Spleen (tissue), 11 donors: Measurements from ENCODE around the gene CCDC66. TPM values are rescaled to one million over a fixed set of nuclear protein-coding genes. Genes with fewer than 3 reads are reported as not detected.

Source experiments
- DNase-seq: peaks from one replicate; pipeline ENCODE4 v3.0.0-alpha.2; 2020
- H3K27ac ChIP-seq, 8 donors: fragments of 200-600 bp; sonication (generic) in 7 of 8; 1 replicate in 4 of 8; 2 replicates in 4 of 8; pipeline versions ENCODE4 v1.5.0 to v1.8.0; 2016 to 2021; ENCODE audit warnings: inconsistent platforms in 4 of 8, mild to moderate bottlenecking in 4 of 8, moderate library complexity in 1 of 8
- H3K27me3 ChIP-seq, 7 donors: fragments of 200-600 bp; sonication (generic) in 6 of 7; replicated peaks in 1 of 7; 1 replicate in 4 of 7; 2 replicates in 3 of 7; pipeline versions ENCODE4 v1.5.0 to v1.8.0; 2016 to 2021; ENCODE audit warnings: inconsistent platforms in 3 of 7, mild to moderate bottlenecking in 1 of 7
- H3K36me3 ChIP-seq, 6 donors: fragments of 200-600 bp; sonication (generic) in 5 of 6; 1 replicate in 4 of 6; 2 replicates in 2 of 6; pipeline versions ENCODE4 v1.5.0 to v1.8.0; 2016 to 2021; ENCODE audit warnings: inconsistent platforms in 2 of 6
- H3K4me1 ChIP-seq, 6 donors: fragments of 200-600 bp; sonication (generic) in 5 of 6; 1 replicate in 3 of 6; 2 replicates in 3 of 6; pipeline versions ENCODE4 v1.5.0 to v1.8.0; 2016 to 2021; ENCODE audit warnings: inconsistent platforms in 3 of 6
- H3K4me3 ChIP-seq, 8 donors: fragments of 200-600 bp; sonication (generic) in 7 of 8; 1 replicate in 4 of 8; 2 replicates in 4 of 8; pipeline versions ENCODE4 v1.5.0 to v1.8.0; 2016 to 2021; ENCODE audit warnings: inconsistent platforms in 4 of 8, mild to moderate bottlenecking in 4 of 8, moderate library complexity in 2 of 8
- H3K9me3 ChIP-seq, 8 donors: fragments of 200-600 bp; sonication (generic) in 7 of 8; 1 replicate in 4 of 8; 2 replicates in 4 of 8; pipeline versions ENCODE4 v1.5.0 to v1.8.0; 2016 to 2021; ENCODE audit warnings: inconsistent platforms in 4 of 8
- CTCF ChIP-seq, 11 experiments: fragments of 200-600 bp in 7 of 11; fragments of 450-650 bp in 4 of 11; sonication (generic) in 4 of 11; IDR thresholded peaks in 8 of 11; conservative IDR thresholded peaks in 3 of 11; 1 replicate in 7 of 11; 2 replicates in 4 of 11; pipeline versions ENCODE4 v1.4.0 to v1.8.0; 2016 to 2021; ENCODE audit warnings: antibody characterized with exemption in 11 of 11, inconsistent platforms in 4 of 11, mild to moderate bottlenecking in 1 of 11
- POLR2A ChIP-seq, 3 donors: fragments of 450-650 bp; IDR thresholded peaks; one replicate each; pipeline ENCODE4 v1.5.1; 2017; ENCODE audit warnings: antibody characterized with exemption in 3 of 3, mild to moderate bottlenecking in 1 of 3
- POLR2AphosphoS5 ChIP-seq, 3 donors: sonication (generic); formaldehyde crosslinking; IDR thresholded peaks; one replicate each; pipeline ENCODE4 v1.5.1; 2017; ENCODE audit warnings: antibody characterized with exemption in 3 of 3
- WGBS, 5 donors: extraction: QIAGEN DNeasy Blood & Tissue Kit in 3 of 5; methylation state at CpG; one replicate each; pipeline versions ENCODE4 v1.1.5 to v1.1.7; 2013 to 2018; 5-methylcytosine and 5-hydroxymethylcytosine counted together
- intact Hi-C: fragments of 100-400 bp; cut with DNase I; formaldehyde crosslinking; loops from one replicate; pipeline ENCODE4 v1.15.0; 2023; ENCODE audit warnings: low total_unique reads
- polyA plus RNA-seq, 3 donors: library from polyadenylated mRNA; stranded (reverse); fragments of 200-250 nt; gene quantifications; one replicate each; pipeline ENCODE4 v1.2.1, GENCODE V29; 2013
- total RNA-seq, 7 donors: library from RNA; depleted of rRNA in 3 of 7; stranded (reverse); fragments of >200 nt in 3 of 7; fragmentation: NEBNext Ultra II Directional in 4 of 7; extraction: Animal tissue kit (Norgen Biotek cat#: 25700) in 4 of 7; gene quantifications; one replicate each; pipeline versions ENCODE4 v1.1.0 to v1.2.1, GENCODE V29; 2016 to 2021
- donor health status: healthy with polysubstance abuse.
- donor health status: DM: no; HTN: no; CAD: no; lungs with moderate emphysema.
- donor health status: DM: no; HTN: no; CAD: no.
- donor health status: Bipolar disorder and iron deficiency.
- donor health status: healthy.
- donor health status: DM: no; HTN: no; CAD: no.
- donor health status: DM: yes; HTN: yes; CAD: no.

Gene CCDC66
- total and polyA plus RNA-seq, 10 donors = 8.1 to 80.2 (median 37.7) TPM

GRCh38 chr3:56611364-56611763, 54.4 kb downstream of the CCDC66 start:
- Histone ChIP-seq H3K36me3 (peaks cover 0 to 81% (median 20%) of the 10 kb centered on the region in 6 donors), H3K27me3 (no peaks in the 10 kb centered on the region)

GRCh38 chr3:56612146-56612545, 55.2 kb downstream of the CCDC66 start:
- TF ChIP-seq POLR2A (IDR thresholded peaks at IDR 0.05) (no peak), CTCF (IDR thresholded peaks at IDR 0.05 in 8 of 11, conservative IDR thresholded peaks at IDR 0.05 in 3 of 11) (no peak), POLR2AphosphoS5 (IDR thresholded peaks at IDR 0.05) (no peak)
- peak overlapping the region in 1 of 8 donors; percentile 41 for H3K27ac ChIP-seq
- intact Hi-C loops = no loop called here
- no peaks in the 10 kb centered on the region for H3K9me3 ChIP-seq
- no peak for DNase-seq
- H3K4me3 ChIP-seq = no peak overlapping the region
- H3K4me1 ChIP-seq = peaks cover 0 to 12% (median 0%) of the 10 kb centered on the region in 6 donors
- H3K36me3 ChIP-seq = peaks cover 0 to 81% (median 25%) of the 10 kb centered on the region in 6 donors
- H3K27me3 ChIP-seq = no peaks in the 10 kb centered on the region
- WGBS, 5 donors = 80 to 92% (median 88%) methylated on average over 6 of the region's 6 CpGs

More at GRCh38 chr3:56611364-56611763, 54.4 kb downstream of the CCDC66 start:
- TF ChIP-seq POLR2A (IDR thresholded peaks at IDR 0.05) (no peak), POLR2AphosphoS5 (IDR thresholded peaks at IDR 0.05) (no peak), CTCF (IDR thresholded peaks at IDR 0.05 in 8 of 11, conservative IDR thresholded peaks at IDR 0.05 in 3 of 11) (no peak)
- peaks cover 0 to 12% (median 0%) of the 10 kb centered on the region in 6 donors for H3K4me1 ChIP-seq
- WGBS, 5 donors = 89 to 95% (median 90%) methylated on average over 6 to 8 of the region's 8 CpGs
- intact Hi-C loops = no loop called here
- peaks cover 0 to 4% (median under 1%) of the 10 kb centered on the region in 8 donors for H3K9me3 ChIP-seq
- no peak overlapping the region for H3K27ac ChIP-seq
- DNase-seq = no peak
- no peak overlapping the region for H3K4me3 ChIP-seq

GRCh38 chr3:56613016-56613415, 56.0 kb downstream of the CCDC66 start:
- TF ChIP-seq POLR2A (IDR thresholded peaks at IDR 0.05) = no peak
- no peak for TF ChIP-seq CTCF (IDR thresholded peaks at IDR 0.05 in 8 of 11, conservative IDR thresholded peaks at IDR 0.05 in 3 of 11)
- no peak for TF ChIP-seq POLR2AphosphoS5 (IDR thresholded peaks at IDR 0.05)
- Histone ChIP-seq H3K9me3 (no peaks in the 10 kb centered on the region), H3K27me3 (no peaks in the 10 kb centered on the region), H3K36me3 (peaks cover 0 to 83% (median 34%) of the 10 kb centered on the region in 6 donors), H3K4me1 (peaks cover 0 to 8% (median 0%) of the 10 kb centered on the region in 6 donors), H3K27ac (peak overlapping the region in 1 of 8 donors; percentile 41), H3K4me3 (no peak overlapping the region)
- DNase-seq = no peak
- intact Hi-C loops = no loop called here
- WGBS, 5 donors = 80 to 95% (median 85%) methylated on average over 1 of the region's 1 CpG

GRCh38 chr3:56616478-56617006, 59.6 kb downstream of the CCDC66 start:
- TF ChIP-seq CTCF (IDR thresholded peaks at IDR 0.05 in 8 of 11, conservative IDR thresholded peaks at IDR 0.05 in 3 of 11) (no peak), POLR2A (IDR thresholded peaks at IDR 0.05) (no peak), POLR2AphosphoS5 (IDR thresholded peaks at IDR 0.05) (no peak)
- H3K4me3 ChIP-seq = no peak overlapping the region
- peaks cover 0 to 97% (median 68%) of the 10 kb centered on the region in 6 donors for H3K36me3 ChIP-seq
- H3K4me1 ChIP-seq = no peaks in the 10 kb centered on the region
- H3K9me3 ChIP-seq = no peaks in the 10 kb centered on the region
- 61 to 75% (median 66%) methylated on average over 2 of the region's 2 CpGs for WGBS, 5 donors
- H3K27ac ChIP-seq = no peak overlapping the region
- H3K27me3 ChIP-seq = no peaks in the 10 kb centered on the region
- no peak for DNase-seq
- intact Hi-C loops = no loop called here
